Measurements from ENCODE around the gene PVALEF. TPM values are rescaled to one million over a fixed set of nuclear protein-coding genes. Genes with fewer than 3 reads are reported as not detected.
"Not testable (repeated sequence)": the region's sequence is repeated elsewhere in the genome, so short reads cannot be mapped to it uniquely, and the experiment has no call there.

The PVALEF gene
- total RNA-seq, 4 donors from 2014 or later, result not detected

GRCh38 chr17:81222906-81223761 lies 57.8 kb downstream of the PVALEF start, which contains the start of gene CEP131:
Gene CEP131, minus strand, starts transcription at chr17:81222965. Its CDS starts 2,909 bp downstream, at chr17:81220056.
- peaks cover 5 to 27% (median 17%) of the 10 kb centered on the region in 3 donors for H3K4me1 ChIP-seq
- H3K9me3 ChIP-seq, result peaks cover 0 to 3% (median 0%) of the 10 kb centered on the region in 3 donors
- no peaks in the 10 kb centered on the region for H3K27me3 ChIP-seq
- peaks cover 0 to 20% of the 10 kb centered on the region in 2 donors for H3K36me3 ChIP-seq
- WGBS, 2 donors (ENCODE audit: low coverage in 1 of 2), result 0 to 2% methylated on average over 10 to 25 of the region's 79 CpGs
- H3K4me3 ChIP-seq, result peak within 1 kb of the TSS; percentile 50 to 82
- peak; percentile 100 for ATAC-seq
- TF ChIP-seq POLR2A (IDR thresholded peaks at IDR 0.05), result no peak
- no peak for TF ChIP-seq EP300 (IDR thresholded peaks at IDR 0.05)
- no peak for TF ChIP-seq CTCF (IDR thresholded peaks at IDR 0.05)
- TF ChIP-seq POLR2AphosphoS5 (IDR thresholded peaks at IDR 0.05), result no peak
- H3K27ac ChIP-seq, result peak within 1 kb of the TSS in 3 of 4 donors; percentile 56 to 76 (median 70)

- peaks cover 5 to 27% (median 17%) of the 10 kb centered on the region in 3 donors for H3K4me1 ChIP-seq
- peaks cover 0 to 3% (median 0%) of the 10 kb centered on the region in 3 donors for H3K9me3 ChIP-seq
- ATAC-seq, result no peak
- peak overlapping the region in 3 of 4 donors; percentile 56 to 71 (median 70) for H3K27ac ChIP-seq
- TF ChIP-seq CTCF (IDR thresholded peaks at IDR 0.05) (no peak), POLR2A (IDR thresholded peaks at IDR 0.05) (no peak), EP300 (IDR thresholded peaks at IDR 0.05) (no peak), POLR2AphosphoS5 (IDR thresholded peaks at IDR 0.05) (no peak)
- H3K4me3 ChIP-seq, result peak overlapping the region; percentile 40 to 82
- no peaks in the 10 kb centered on the region for H3K27me3 ChIP-seq
- H3K36me3 ChIP-seq, result peaks cover 0 to 20% of the 10 kb centered on the region in 2 donors
- WGBS, 2 donors (ENCODE audit: low coverage in 1 of 2), result 12 to 20% methylated on average over 1 to 11 of the region's 11 CpGs
These were observed 58.4 kb downstream of the PVALEF start for GRCh38 chr17:81223762-81224130.

GRCh38 chr17:81227630-81228029 lies 62.3 kb downstream of the PVALEF start:
- not testable (repeated sequence) for ATAC-seq, H3K27me3 ChIP-seq
- peaks cover 0 to 11% (median 5%) of the 10 kb centered on the region in 3 donors for H3K4me1 ChIP-seq

GRCh38 chr17:81228420-81228819 lies 63.1 kb downstream of the PVALEF start:
- Histone ChIP-seq H3K4me3 (no peak overlapping the region), H3K36me3 (peaks cover 0 to 53% of the 10 kb centered on the region in 2 donors), H3K27ac (no peak overlapping the region), H3K27me3 (no peaks in the 10 kb centered on the region), H3K4me1 (peaks cover 0 to 8% (median 4%) of the 10 kb centered on the region in 3 donors), H3K9me3 (peaks cover 0 to 3% (median 0%) of the 10 kb centered on the region in 3 donors)
- TF ChIP-seq EP300 (IDR thresholded peaks at IDR 0.05), result no peak
- no peak for TF ChIP-seq POLR2A (IDR thresholded peaks at IDR 0.05)
- no peak for ATAC-seq
- 82% methylated on average over 7 of the region's 9 CpGs; no CpG with 5 or more reads in 1 of the 2 donors for WGBS, 2 donors (ENCODE audit: low coverage in 1 of 2)

More at GRCh38 chr17:81227630-81228029, 62.3 kb downstream of the PVALEF start:
- H3K36me3 ChIP-seq, result peaks cover 0 to 46% of the 10 kb centered on the region in 2 donors
- WGBS, 2 donors (ENCODE audit: low coverage in 1 of 2), result 62 to 75% methylated on average over 2 of the region's 2 CpGs
- H3K9me3 ChIP-seq, H3K27ac ChIP-seq, H3K4me3 ChIP-seq: not testable (repeated sequence)

GRCh38 chr17:81228834-81229665 lies 63.7 kb downstream of the PVALEF start:
- peaks cover 0 to 60% of the 10 kb centered on the region in 2 donors for H3K36me3 ChIP-seq

More at GRCh38 chr17:81228834-81229665, 63.7 kb downstream of the PVALEF start:
- H3K27me3 ChIP-seq, result no peaks in the 10 kb centered on the region
- WGBS, 2 donors (ENCODE audit: low coverage in 1 of 2), result 83% methylated on average over 6 of the region's 32 CpGs; no CpG with 5 or more reads in 1 of the 2 donors
- H3K27ac ChIP-seq, result no peak overlapping the region
- H3K9me3 ChIP-seq, result peaks cover 0 to 3% (median 0%) of the 10 kb centered on the region in 3 donors
- no peak overlapping the region for H3K4me3 ChIP-seq
- TF ChIP-seq EP300 (IDR thresholded peaks at IDR 0.05) (no peak), CTCF (IDR thresholded peaks at IDR 0.05) (no peak)
- peaks cover 0 to 1% (median 0%) of the 10 kb centered on the region in 3 donors for H3K4me1 ChIP-seq
- no peak for ATAC-seq

All from gastroesophageal sphincter (tissue), 4 donors.